ENCODE measurements around the gene UBE2D2. TPM values are rescaled to one million over a fixed set of nuclear protein-coding genes. Genes with fewer than 3 reads are reported as not detected.

Gene UBE2D2
- polyA plus RNA-seq, 3 donors = 41.2 to 167 (median 133) TPM

DNA sequence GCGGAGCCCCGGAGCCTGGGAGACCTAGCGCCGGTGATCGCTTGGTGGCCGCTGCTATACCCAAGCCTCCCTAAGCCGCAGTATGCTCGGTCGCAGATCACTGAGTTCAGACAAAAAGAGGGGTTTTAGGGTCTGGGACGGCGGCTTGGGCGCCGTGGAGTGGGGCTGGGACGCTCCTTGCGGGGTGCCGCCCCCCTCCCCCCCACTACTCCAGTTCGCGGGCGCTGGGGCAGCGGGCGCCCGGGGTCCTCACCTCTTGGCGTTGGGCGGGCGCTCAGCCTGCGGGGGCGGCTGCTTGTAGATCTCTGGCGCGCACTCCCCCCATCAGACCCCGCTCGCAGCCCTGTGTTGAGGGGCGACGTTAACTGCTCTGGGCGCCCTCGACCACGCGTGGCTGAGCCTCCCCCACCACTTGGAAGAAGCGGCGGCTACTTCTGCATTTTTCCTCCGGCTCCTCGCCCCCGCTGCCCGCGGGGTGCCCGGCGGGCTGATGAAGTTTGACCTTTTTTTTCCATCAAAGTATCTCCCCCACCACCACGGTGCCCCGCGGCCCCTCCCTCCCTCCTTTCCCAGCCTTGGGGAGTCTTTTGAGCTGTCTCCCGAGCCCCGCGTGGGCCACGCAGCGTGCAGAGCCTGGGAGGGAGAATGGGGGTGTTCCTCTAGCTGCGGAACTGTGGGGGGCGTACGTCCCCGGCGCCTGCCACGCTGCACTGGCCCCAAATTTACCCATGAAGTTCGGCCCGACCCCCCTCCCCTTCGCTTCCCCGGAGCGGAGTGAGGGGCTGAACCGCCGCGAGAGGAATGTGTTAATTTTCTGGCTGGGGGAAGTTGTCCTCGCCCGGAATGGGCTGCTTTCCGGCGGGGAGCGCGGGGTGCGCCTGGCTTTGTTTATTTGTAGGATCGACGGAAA is 88.2 kb downstream of the UBE2D2 start:
- Histone ChIP-seq H3K36me3 (replicated peaks in 1 of 2; ENCODE audit: control insufficient read depth in 1 of 2, insufficient read depth in 2 of 2, low read length in 2 of 2) (no peaks in the 10 kb centered on the region), H3K4me2 (replicated peaks; ENCODE audit: extremely low read depth, low read length, poor library complexity, severe bottlenecking) (peak overlapping the region; percentile 95), H3K9me3 (replicated peaks in 1 of 2; ENCODE audit: control insufficient read depth in 1 of 2, insufficient read depth in 1 of 2, low read length in 2 of 2) (no peaks in the 10 kb centered on the region), H2AFZ (ENCODE audit: insufficient read depth, low read depth, low read length, poor library complexity, severe bottlenecking) (peak overlapping the region; percentile 55), H3K4me1 (ENCODE audit: control insufficient read depth in 1 of 2, insufficient read depth in 2 of 2, low read length in 2 of 2) (peaks cover 60 to 68% of the 10 kb centered on the region in 2 donors), H3K79me2 (ENCODE audit: insufficient read depth, low read length) (peaks cover 45% of the 10 kb centered on the region), H3K27ac (ENCODE audit: low read depth in 1 of 2, low read length in 2 of 2) (peak overlapping the region; percentile 65 to 82), H3K9ac (ENCODE audit: insufficient read depth, low read length, poor library complexity, severe bottlenecking) (peak overlapping the region; percentile 85), H3K27me3 (ENCODE audit: control insufficient read depth in 2 of 2, insufficient read depth in 2 of 2, low read length in 2 of 2) (peaks cover 10 to 73% of the 10 kb centered on the region in 2 donors), H4K20me1 (ENCODE audit: insufficient read depth, low read length) (peaks cover 52% of the 10 kb centered on the region), H3K4me3 (replicated peaks in 1 of 3; ENCODE audit: low read depth in 2 of 3, low read length in 3 of 3) (peak overlapping the region; percentile 67 to 89 (median 83))
- WGBS (ENCODE audit: insufficient coverage) = under 1% methylated on average over 59 of the region's 77 CpGs
- intact Hi-C loops (cut with micrococcal nuclease) = no loop called here
- TF ChIP-seq, protein P1, sequence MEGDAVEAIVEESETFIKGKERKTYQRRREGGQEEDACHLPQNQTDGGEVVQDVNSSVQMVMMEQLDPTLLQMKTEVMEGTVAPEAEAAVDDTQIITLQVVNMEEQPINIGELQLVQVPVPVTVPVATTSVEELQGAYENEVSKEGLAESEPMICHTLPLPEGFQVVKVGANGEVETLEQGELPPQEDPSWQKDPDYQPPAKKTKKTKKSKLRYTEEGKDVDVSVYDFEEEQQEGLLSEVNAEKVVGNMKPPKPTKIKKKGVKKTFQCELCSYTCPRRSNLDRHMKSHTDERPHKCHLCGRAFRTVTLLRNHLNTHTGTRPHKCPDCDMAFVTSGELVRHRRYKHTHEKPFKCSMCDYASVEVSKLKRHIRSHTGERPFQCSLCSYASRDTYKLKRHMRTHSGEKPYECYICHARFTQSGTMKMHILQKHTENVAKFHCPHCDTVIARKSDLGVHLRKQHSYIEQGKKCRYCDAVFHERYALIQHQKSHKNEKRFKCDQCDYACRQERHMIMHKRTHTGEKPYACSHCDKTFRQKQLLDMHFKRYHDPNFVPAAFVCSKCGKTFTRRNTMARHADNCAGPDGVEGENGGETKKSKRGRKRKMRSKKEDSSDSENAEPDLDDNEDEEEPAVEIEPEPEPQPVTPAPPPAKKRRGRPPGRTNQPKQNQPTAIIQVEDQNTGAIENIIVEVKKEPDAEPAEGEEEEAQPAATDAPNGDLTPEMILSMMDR (IDR thresholded peaks at IDR 0.05) = no peak
- DNase-seq = peak in 2 of 3 donors; percentile 63 to 68
- Mint-ChIP-seq H3K9me3 (peaks cover 0 to 17% (median 3%) of the 10 kb centered on the region in 7 donors), H3K27me3 (ENCODE audit: low read depth in 3 of 3) (peaks cover 62 to 86% (median 74%) of the 10 kb centered on the region in 3 donors), H3K4me1 (peaks cover 67% of the 10 kb centered on the region), H3K36me3 (peaks cover 19 to 37% of the 10 kb centered on the region in 2 donors), H3K27ac (peak overlapping the region; percentile 66 to 96 (median 89)), H3K4me3 (peak overlapping the region; percentile 99 to 100)

DNA sequence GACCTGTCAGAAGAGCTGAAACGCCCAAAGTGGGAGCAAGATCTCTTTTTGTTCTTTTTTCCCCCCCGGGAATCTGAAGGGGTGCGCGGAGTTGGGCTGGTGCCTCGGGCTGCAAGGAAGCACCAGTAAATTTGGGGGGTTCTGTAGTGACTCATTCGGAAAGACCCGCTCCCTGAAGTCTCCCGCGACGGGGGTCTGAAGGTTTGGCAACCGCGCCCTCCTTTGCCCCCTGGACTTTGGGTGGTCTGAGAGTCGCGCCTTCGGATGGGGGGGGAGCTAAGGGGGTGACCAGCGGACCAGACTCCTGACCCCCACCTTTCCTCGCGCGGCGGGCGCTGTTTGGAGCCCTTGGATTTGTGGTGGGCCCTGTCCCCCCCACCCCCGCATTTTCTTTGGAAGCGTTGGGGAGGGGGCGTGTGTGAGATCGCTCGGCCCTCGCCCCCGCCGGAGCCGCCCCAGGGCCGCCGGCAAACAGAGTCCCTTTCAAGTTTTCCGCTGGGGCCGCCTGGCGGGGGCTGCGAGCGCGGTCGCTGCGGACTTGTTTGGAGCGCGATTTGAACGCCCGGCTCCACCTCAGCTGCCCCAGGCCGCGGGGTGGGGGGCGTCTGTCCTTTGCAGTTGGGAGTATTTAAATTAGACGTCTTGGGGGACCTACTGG is 89.0 kb downstream of the UBE2D2 start:
- TF ChIP-seq, protein P1 (IDR thresholded peaks at IDR 0.05) = peak; percentile 27
- Histone ChIP-seq H3K4me3 (replicated peaks in 1 of 3; ENCODE audit: low read depth in 2 of 3, low read length in 3 of 3) (peak overlapping the region; percentile 67 to 89 (median 83)), H3K4me1 (ENCODE audit: control insufficient read depth in 1 of 2, insufficient read depth in 2 of 2, low read length in 2 of 2) (peaks cover 60 to 68% of the 10 kb centered on the region in 2 donors), H3K9ac (ENCODE audit: insufficient read depth, low read length, poor library complexity, severe bottlenecking) (peak overlapping the region; percentile 85), H3K27ac (ENCODE audit: low read depth in 1 of 2, low read length in 2 of 2) (peak overlapping the region; percentile 65 to 82), H4K20me1 (ENCODE audit: insufficient read depth, low read length) (peaks cover 52% of the 10 kb centered on the region), H3K79me2 (ENCODE audit: insufficient read depth, low read length) (peaks cover 53% of the 10 kb centered on the region), H3K9me3 (replicated peaks in 1 of 2; ENCODE audit: control insufficient read depth in 1 of 2, insufficient read depth in 1 of 2, low read length in 2 of 2) (no peaks in the 10 kb centered on the region), H2AFZ (ENCODE audit: insufficient read depth, low read depth, low read length, poor library complexity, severe bottlenecking) (peak overlapping the region; percentile 55), H3K27me3 (ENCODE audit: control insufficient read depth in 2 of 2, insufficient read depth in 2 of 2, low read length in 2 of 2) (peaks cover 10 to 65% of the 10 kb centered on the region in 2 donors), H3K4me2 (replicated peaks; ENCODE audit: extremely low read depth, low read length, poor library complexity, severe bottlenecking) (peak overlapping the region; percentile 95), H3K36me3 (replicated peaks in 1 of 2; ENCODE audit: control insufficient read depth in 1 of 2, insufficient read depth in 2 of 2, low read length in 2 of 2) (no peaks in the 10 kb centered on the region)
- peaks cover 70% of the 10 kb centered on the region for H3K4me1 Mint-ChIP-seq
- intact Hi-C loops (cut with micrococcal nuclease) = loop anchor here in 1 of 2 donors (2.0 kb wide), 1 partner anchor 15 kb away; no protein-coding TSS in a partner anchor
- H3K36me3 Mint-ChIP-seq = peaks cover 19 to 35% of the 10 kb centered on the region in 2 donors
- under 1% methylated on average over 21 of the region's 48 CpGs for WGBS (ENCODE audit: insufficient coverage)
- H3K27ac Mint-ChIP-seq = peak overlapping the region; percentile 66 to 96 (median 89)
- DNase-seq = peak in 2 of 3 donors; percentile 28 to 55
- peak overlapping the region; percentile 99 to 100 for H3K4me3 Mint-ChIP-seq
- peaks cover 0 to 17% (median 3%) of the 10 kb centered on the region in 7 donors for H3K9me3 Mint-ChIP-seq
- peaks cover 56 to 82% (median 66%) of the 10 kb centered on the region in 3 donors for H3K27me3 Mint-ChIP-seq (ENCODE audit: low read depth in 3 of 3)

All from CD14-positive monocyte (primary cell).